Ectodermal cell (in vitro differentiated cells): ENCODE data around the gene RNF130.
"Not testable (repeated sequence)": the region's sequence is repeated elsewhere in the genome, so short reads cannot be mapped to it uniquely, and the experiment has no call there.

Source experiments
- H3K27ac ChIP-seq: 2 replicates; pipeline ENCODE4 v1.7.0; 2013; ENCODE audit warnings: mild to moderate bottlenecking, low read depth, low read length; ENCODE audit not compliant: insufficient read depth, poor library complexity, severe bottlenecking
- H3K27me3 ChIP-seq: 2 replicates; pipeline ENCODE4 v1.7.0; 2013; ENCODE audit warnings: mild to moderate bottlenecking, low read length; ENCODE audit not compliant: insufficient read depth, control insufficient read depth, poor library complexity, severe bottlenecking
- H3K36me3 ChIP-seq: one replicate; pipeline ENCODE4 v1.7.0; 2013; ENCODE audit warnings: low read length; ENCODE audit not compliant: control insufficient read depth, insufficient read depth
- H3K4me1 ChIP-seq: one replicate; pipeline ENCODE4 v1.7.0; 2013; ENCODE audit warnings: low read length; ENCODE audit not compliant: control insufficient read depth, insufficient read depth
- H3K4me3 ChIP-seq: 2 replicates; pipeline ENCODE4 v1.7.0; 2013; ENCODE audit warnings: low read depth, low read length, control low read depth; ENCODE audit not compliant: insufficient read depth
- H3K9me3 ChIP-seq: 2 replicates; pipeline ENCODE4 v1.7.0; 2013; ENCODE audit warnings: mild to moderate bottlenecking, low read length, moderate library complexity; ENCODE audit not compliant: control insufficient read depth
- WGBS, 2 experiments: methylation state at CpG; one replicate each; pipeline ENCODE4 v1.1.7; 2013; ENCODE audit warnings: missing lambda C conversion rate in 2 of 2; 5-methylcytosine and 5-hydroxymethylcytosine counted together

The RNF130 gene

GRCh38 chr5:180001742-180002141, 69.8 kb downstream of the RNF130 start:
- Histone ChIP-seq H3K27ac (no peak overlapping the region), H3K27me3 (no peaks in the 10 kb centered on the region), H3K4me1 (no peaks in the 10 kb centered on the region), H3K36me3 (peaks cover 24% of the 10 kb centered on the region), H3K9me3 (no peaks in the 10 kb centered on the region), H3K4me3 (no peak overlapping the region)
- 66 to 70% methylated on average over 2 of the region's 2 CpGs for WGBS, 2 experiments

DNA sequence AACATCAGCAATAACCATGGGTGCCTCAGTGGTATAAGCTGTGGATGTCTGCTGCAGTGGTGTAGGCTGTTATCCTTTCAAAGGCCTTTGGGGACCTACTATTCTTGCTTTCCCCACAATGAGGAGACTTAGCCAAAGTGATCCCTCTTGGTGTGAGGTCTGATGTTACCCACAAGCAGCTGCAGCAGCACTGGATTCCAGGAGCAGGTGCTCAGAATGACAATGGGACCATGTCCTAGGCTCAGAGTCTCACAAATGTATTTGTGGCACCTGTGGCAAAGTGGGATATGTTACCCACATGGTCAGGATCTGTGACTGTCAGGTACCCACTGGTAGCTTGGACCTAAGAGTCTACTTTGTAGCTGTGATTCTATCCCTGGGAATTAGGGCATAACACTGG, 70.4 kb downstream of the RNF130 start:
- no peaks in the 10 kb centered on the region for H3K4me1 ChIP-seq
- H3K9me3 ChIP-seq = no peaks in the 10 kb centered on the region
- no peaks in the 10 kb centered on the region for H3K27me3 ChIP-seq
- H3K4me3 ChIP-seq = no peak overlapping the region
- H3K36me3 ChIP-seq = peaks cover 26% of the 10 kb centered on the region
- H3K27ac ChIP-seq = no peak overlapping the region

DNA sequence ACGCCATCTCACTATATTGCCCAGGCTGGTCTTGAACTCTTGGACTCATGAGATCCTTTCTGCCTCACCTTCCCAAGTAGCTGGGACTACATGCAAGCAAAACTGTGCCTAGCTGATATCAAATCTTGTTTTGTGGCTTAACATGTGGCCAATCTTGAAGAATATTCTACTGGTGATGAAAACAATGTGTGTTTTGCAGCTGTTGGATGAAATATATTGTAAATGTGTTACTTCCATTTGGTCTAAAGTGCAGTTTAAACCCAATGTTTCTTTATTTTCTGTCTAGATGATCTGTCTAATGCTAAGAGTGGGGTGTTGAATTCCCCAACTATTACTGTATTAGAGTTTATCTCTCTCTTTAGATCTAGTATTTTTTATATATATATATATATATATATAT, 73.1 kb downstream of the RNF130 start:
- 90 to 94% methylated on average over 1 of the region's 1 CpG for WGBS, 2 experiments
- Histone ChIP-seq H3K4me1 (no peaks in the 10 kb centered on the region), H3K27me3 (no peaks in the 10 kb centered on the region), H3K27ac (no peak overlapping the region), H3K36me3 (peaks cover 35% of the 10 kb centered on the region), H3K9me3 (no peaks in the 10 kb centered on the region), H3K4me3 (no peak overlapping the region)

- no peaks in the 10 kb centered on the region for H3K9me3 ChIP-seq
- peaks cover 11% of the 10 kb centered on the region for H3K36me3 ChIP-seq
- no peaks in the 10 kb centered on the region for H3K27me3 ChIP-seq
- 92 to 95% methylated on average over 3 of the region's 3 CpGs for WGBS, 2 experiments
- no peaks in the 10 kb centered on the region for H3K4me1 ChIP-seq
- no peak overlapping the region for H3K27ac ChIP-seq
- H3K4me3 ChIP-seq = no peak overlapping the region
Measured at GRCh38 chr5:179994583-179995323, 76.8 kb downstream of the RNF130 start.

DNA sequence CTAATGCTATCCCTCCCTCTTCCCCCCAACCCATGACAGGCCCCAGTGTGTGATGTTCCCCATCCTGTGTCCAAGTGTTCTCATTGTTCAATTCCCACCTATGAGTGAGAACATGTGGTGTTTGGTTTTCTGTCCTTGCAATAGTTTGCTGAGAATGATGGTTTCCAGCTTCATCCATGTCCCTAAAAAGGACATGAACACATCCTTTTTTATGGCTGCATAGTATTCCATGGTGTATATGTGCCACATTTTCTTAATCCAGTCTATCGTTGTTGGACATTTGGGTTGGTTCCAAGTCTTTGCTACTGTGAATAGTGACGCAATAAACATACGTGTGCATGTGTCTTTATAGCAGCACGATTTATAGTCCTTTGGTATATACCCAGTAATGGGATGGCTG, 78.7 kb downstream of the RNF130 start:
- H3K36me3 ChIP-seq = peaks cover 19% of the 10 kb centered on the region
- not testable (repeated sequence) for H3K27me3 ChIP-seq, H3K9me3 ChIP-seq, H3K4me3 ChIP-seq, H3K27ac ChIP-seq, H3K4me1 ChIP-seq
- 100% methylated on average over 1 to 4 of the region's 4 CpGs for WGBS, 2 experiments

- WGBS, 2 experiments = 93% methylated on average over 1 of the region's 1 CpG; no CpG with 5 or more reads in 1 of the 2 experiments
- Histone ChIP-seq H3K4me1 (no peaks in the 10 kb centered on the region), H3K27ac (no peak overlapping the region), H3K36me3 (peaks cover 17% of the 10 kb centered on the region), H3K4me3 (no peak overlapping the region), H3K27me3 (no peaks in the 10 kb centered on the region), H3K9me3 (no peaks in the 10 kb centered on the region)
Measured at GRCh38 chr5:179991106-179991505, 80.5 kb downstream of the RNF130 start.

DNA sequence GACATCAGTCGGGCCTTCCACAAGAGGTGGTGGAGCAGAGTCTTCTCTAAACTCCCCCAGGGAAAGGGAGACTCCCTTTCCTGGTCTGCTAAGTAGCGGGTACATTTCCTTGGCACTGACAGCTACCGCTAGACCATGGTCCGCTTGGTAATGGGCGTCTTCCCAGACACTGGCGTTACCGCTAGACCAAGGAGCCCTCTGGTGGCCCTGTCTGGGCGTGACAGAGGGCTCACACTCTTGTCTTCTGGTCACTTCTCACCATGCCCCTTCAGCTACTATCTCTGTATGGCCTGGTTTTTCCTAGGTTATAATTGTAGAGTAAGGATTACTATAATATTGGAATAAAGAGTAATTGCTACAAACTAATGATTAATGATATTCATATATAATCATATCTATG, 81.0 kb downstream of the RNF130 start:
- not testable (repeated sequence) for H3K9me3 ChIP-seq, H3K4me1 ChIP-seq, H3K4me3 ChIP-seq, H3K27ac ChIP-seq, H3K27me3 ChIP-seq
- 92 to 94% methylated on average over 8 of the region's 8 CpGs for WGBS, 2 experiments
- H3K36me3 ChIP-seq = peaks cover 16% of the 10 kb centered on the region

DNA sequence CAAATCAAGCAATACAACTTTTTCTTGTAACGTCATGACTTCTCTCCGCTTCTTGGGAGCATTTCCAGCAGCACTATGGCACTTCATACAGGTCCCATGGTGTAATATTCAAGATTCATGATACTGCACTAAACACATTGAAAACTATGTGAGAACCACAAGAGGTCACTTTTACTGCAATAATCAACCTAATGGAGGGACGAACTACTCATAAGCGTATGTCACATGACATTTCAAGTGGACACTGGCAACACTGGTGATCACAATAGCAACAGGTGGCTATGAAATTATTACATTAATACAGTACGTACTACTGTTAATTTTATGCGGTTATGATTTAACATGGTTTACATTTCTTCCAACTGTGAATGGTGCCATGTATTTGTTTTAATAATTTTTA, 85.2 kb downstream of the RNF130 start:
- Histone ChIP-seq H3K27ac (no peak overlapping the region), H3K9me3 (no peaks in the 10 kb centered on the region), H3K27me3 (no peaks in the 10 kb centered on the region), H3K4me1 (no peaks in the 10 kb centered on the region), H3K36me3 (peaks cover 8% of the 10 kb centered on the region), H3K4me3 (no peak overlapping the region)
- WGBS, 2 experiments = 94 to 97% methylated on average over 5 to 6 of the region's 6 CpGs

GRCh38 chr5:179981636-179982035, 89.9 kb downstream of the RNF130 start:
- Histone ChIP-seq H3K9me3 (no peaks in the 10 kb centered on the region), H3K27ac (no peak overlapping the region), H3K4me3 (no peak overlapping the region), H3K27me3 (no peaks in the 10 kb centered on the region), H3K4me1 (no peaks in the 10 kb centered on the region), H3K36me3 (peaks cover 32% of the 10 kb centered on the region)
- 93 to 96% methylated on average over 3 to 4 of the region's 5 CpGs for WGBS, 2 experiments

DNA sequence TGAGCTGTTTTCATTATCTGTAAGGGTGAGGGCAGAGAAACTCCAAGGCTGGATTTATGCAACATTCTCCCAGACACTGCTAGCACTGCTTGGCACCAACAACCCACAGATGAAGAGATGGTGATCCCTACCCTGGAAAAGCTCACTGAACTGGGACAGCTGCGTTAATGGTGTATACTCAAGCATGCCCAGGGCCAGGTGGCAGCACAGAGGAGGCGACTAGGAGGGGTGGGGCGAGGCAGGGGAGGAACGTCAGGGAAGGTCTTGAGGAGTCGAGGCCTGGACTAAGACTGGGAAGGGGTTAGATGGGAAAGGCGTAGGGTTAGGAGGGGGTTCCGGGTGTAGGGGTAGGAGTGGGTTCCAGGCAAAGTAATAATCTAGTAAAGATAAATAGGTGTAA, 90.8 kb downstream of the RNF130 start:
- Histone ChIP-seq H3K36me3 (peaks cover 40% of the 10 kb centered on the region), H3K9me3 (no peaks in the 10 kb centered on the region), H3K27ac (no peak overlapping the region), H3K4me3 (no peak overlapping the region), H3K4me1 (peaks cover under 1% of the 10 kb centered on the region), H3K27me3 (no peaks in the 10 kb centered on the region)
- WGBS, 2 experiments = 90 to 91% methylated on average over 7 of the region's 7 CpGs

- no peaks in the 10 kb centered on the region for H3K27me3 ChIP-seq
- WGBS, 2 experiments = 94 to 95% methylated on average over 4 of the region's 4 CpGs
- H3K27ac ChIP-seq = no peak overlapping the region
- H3K36me3 ChIP-seq = peaks cover 53% of the 10 kb centered on the region
- H3K9me3 ChIP-seq = no peaks in the 10 kb centered on the region
- H3K4me1 ChIP-seq = peaks cover 6% of the 10 kb centered on the region
- no peak overlapping the region for H3K4me3 ChIP-seq
Measured at GRCh38 chr5:179978792-179979191, 92.8 kb downstream of the RNF130 start.
